Tibial nerve (tissue), 3 donors: ENCODE measurements around the gene RIIAD1.

ENCODE experiments used
- POLR2A ChIP-seq, 2 donors: fragments of 450-650 bp; IDR thresholded peaks; one replicate each; pipeline ENCODE4 v1.6.1; 2017; ENCODE audit warnings: antibody characterized with exemption in 2 of 2, mild to moderate bottlenecking in 2 of 2, moderate library complexity in 2 of 2
- TF ChIP-seq, protein P1 (sequence below), 5 experiments: fragments of 200-600 bp in 3 of 5; fragments of 450-650 bp in 2 of 5; sonication (generic) in 3 of 5; IDR thresholded peaks; one replicate each; pipeline ENCODE4 v1.5.1; 2016 to 2019; ENCODE audit warnings: antibody characterized with exemption in 5 of 5, mild to moderate bottlenecking in 3 of 5, moderate library complexity in 2 of 5

DNA sequence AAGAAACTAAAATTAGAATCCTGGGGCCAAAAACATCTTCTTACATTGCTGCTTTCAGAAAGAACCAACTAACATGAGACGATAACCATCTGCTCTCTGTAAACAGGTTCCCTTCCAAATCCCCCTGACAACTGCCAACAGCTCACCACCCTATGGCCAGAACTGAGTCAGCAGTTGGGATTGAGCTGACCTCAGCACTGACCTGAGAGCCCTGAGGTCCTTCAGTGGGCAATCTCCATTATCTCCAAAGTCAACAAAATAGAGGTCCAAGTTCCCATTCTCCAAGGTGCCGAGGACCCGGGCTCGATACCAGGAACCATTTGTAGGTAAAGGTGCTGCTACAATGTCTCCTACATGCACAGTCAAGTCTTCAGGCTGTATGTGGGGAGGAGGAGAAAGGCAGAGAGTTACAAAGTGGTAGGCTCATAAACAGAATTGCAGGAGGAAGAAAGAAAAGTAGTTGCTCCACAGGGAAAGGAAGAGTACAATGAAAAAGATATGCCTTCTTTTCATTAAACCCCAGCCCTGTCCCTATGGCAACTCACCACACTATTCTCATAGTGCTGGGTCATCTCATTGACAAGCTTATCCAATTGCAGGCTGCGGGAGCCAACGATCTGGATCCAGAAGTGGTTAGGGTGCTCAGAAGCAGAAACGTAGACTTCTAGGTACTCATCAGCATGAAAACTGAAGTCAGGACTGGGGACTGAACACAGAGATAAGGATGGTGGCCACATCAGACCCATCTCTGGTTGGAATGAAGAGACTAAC lies 54.8 kb downstream of the RIIAD1 start:
- TF ChIP-seq, protein P1, sequence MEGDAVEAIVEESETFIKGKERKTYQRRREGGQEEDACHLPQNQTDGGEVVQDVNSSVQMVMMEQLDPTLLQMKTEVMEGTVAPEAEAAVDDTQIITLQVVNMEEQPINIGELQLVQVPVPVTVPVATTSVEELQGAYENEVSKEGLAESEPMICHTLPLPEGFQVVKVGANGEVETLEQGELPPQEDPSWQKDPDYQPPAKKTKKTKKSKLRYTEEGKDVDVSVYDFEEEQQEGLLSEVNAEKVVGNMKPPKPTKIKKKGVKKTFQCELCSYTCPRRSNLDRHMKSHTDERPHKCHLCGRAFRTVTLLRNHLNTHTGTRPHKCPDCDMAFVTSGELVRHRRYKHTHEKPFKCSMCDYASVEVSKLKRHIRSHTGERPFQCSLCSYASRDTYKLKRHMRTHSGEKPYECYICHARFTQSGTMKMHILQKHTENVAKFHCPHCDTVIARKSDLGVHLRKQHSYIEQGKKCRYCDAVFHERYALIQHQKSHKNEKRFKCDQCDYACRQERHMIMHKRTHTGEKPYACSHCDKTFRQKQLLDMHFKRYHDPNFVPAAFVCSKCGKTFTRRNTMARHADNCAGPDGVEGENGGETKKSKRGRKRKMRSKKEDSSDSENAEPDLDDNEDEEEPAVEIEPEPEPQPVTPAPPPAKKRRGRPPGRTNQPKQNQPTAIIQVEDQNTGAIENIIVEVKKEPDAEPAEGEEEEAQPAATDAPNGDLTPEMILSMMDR (IDR thresholded peaks at IDR 0.05): no peak
- TF ChIP-seq POLR2A (IDR thresholded peaks at IDR 0.05): no peak
